ENCODE data around the gene LRRC28. TPM values are rescaled to one million over a fixed set of nuclear protein-coding genes. Genes with fewer than 3 reads are reported as not detected.

LRRC28 gene
- total and polyA plus RNA-seq, 7 experiments from 2014 or later: 15.0 to 25.9 (median 19.9) TPM

- ChIA-PET CTCF (interaction anchor here (1.0 to 1.8 kb wide), 2 partner anchors 11 to 300 kb away, joined by 3 read pairs; no protein-coding TSS in a partner anchor), POLR2A (no interaction called here)
- Histone ChIP-seq H3K4me1 (ENCODE audit: control insufficient read depth in 2 of 2, insufficient read depth in 2 of 2, low read length in 2 of 2) (peaks cover 0 to 17% of the 10 kb centered on the region in 2 donors), H3K36me3 (ENCODE audit: control insufficient read depth in 2 of 3, insufficient read depth in 3 of 3, low read length in 3 of 3) (no peaks in the 10 kb centered on the region), H3K27me3 (ENCODE audit: control insufficient read depth in 2 of 2, insufficient read depth in 2 of 2, low read length in 2 of 2) (no peaks in the 10 kb centered on the region), H3K9me3 (ENCODE audit: control insufficient read depth in 2 of 3, low read length in 3 of 3) (no peaks in the 10 kb centered on the region), H3K4me3 (ENCODE audit: low read length) (no peak overlapping the region), H3K27ac (ENCODE audit: low read depth, low read length) (no peak overlapping the region)
- DNase-seq (no peak), ATAC-seq (no peak)
- intact Hi-C loops (cut with micrococcal nuclease): no loop called here
- H3K4me3 Mint-ChIP-seq: no peak overlapping the region
- H3K9me3 Mint-ChIP-seq: no peaks in the 10 kb centered on the region
- H3K36me3 Mint-ChIP-seq: no peaks in the 10 kb centered on the region
- peaks cover 0 to 26% (median 20%) of the 10 kb centered on the region in 7 donors for H3K4me1 Mint-ChIP-seq
- H3K27me3 Mint-ChIP-seq: peaks cover 0 to 4% (median 0%) of the 10 kb centered on the region in 5 donors
- peak overlapping the region in 2 of 9 donors; percentile 37 to 69 for H3K27ac Mint-ChIP-seq
Observed at GRCh38 chr15:99404454-99404853, 153.2 kb downstream of the LRRC28 start.

- ChIA-PET CTCF (no interaction called here), POLR2A (interaction anchor here (2.3 kb wide), 1 partner anchor 15 kb away, joined by 7 read pairs; no protein-coding TSS in a partner anchor)
- Histone ChIP-seq H3K4me3 (ENCODE audit: low read length) (no peak overlapping the region), H3K4me1 (ENCODE audit: control insufficient read depth in 2 of 2, insufficient read depth in 2 of 2, low read length in 2 of 2) (peaks cover 0 to 17% of the 10 kb centered on the region in 2 donors), H3K36me3 (ENCODE audit: control insufficient read depth in 2 of 3, insufficient read depth in 3 of 3, low read length in 3 of 3) (no peaks in the 10 kb centered on the region), H3K27me3 (ENCODE audit: control insufficient read depth in 2 of 2, insufficient read depth in 2 of 2, low read length in 2 of 2) (no peaks in the 10 kb centered on the region), H3K27ac (ENCODE audit: low read depth, low read length) (no peak overlapping the region), H3K9me3 (ENCODE audit: control insufficient read depth in 2 of 3, low read length in 3 of 3) (no peaks in the 10 kb centered on the region)
- Mint-ChIP-seq H3K4me1 (peaks cover 0 to 28% (median 22%) of the 10 kb centered on the region in 7 donors), H3K9me3 (no peaks in the 10 kb centered on the region), H3K27ac (peak overlapping the region in 1 of 9 donors; percentile 77), H3K4me3 (no peak overlapping the region), H3K27me3 (peaks cover 0 to 4% (median 0%) of the 10 kb centered on the region in 5 donors), H3K36me3 (no peaks in the 10 kb centered on the region)
- no peak for DNase-seq
- ATAC-seq: no peak
- intact Hi-C loops (cut with micrococcal nuclease): loop anchor here (5.0 kb wide), 4 partner anchors 36 to 296 kb away; no protein-coding TSS in a partner anchor
Observed at GRCh38 chr15:99406120-99406519, 154.8 kb downstream of the LRRC28 start.

- ChIA-PET CTCF (interaction anchor here (0.6 to 1.2 kb wide), 3 partner anchors 297 to 1178 kb away, joined by 3 to 5 read pairs (median 3); no protein-coding TSS in a partner anchor), POLR2A (interaction anchor here (0.7 to 2.3 kb wide), 4 partner anchors 14 to 158 kb away, joined by 3 to 7 read pairs (median 4); no protein-coding TSS in a partner anchor)
- Mint-ChIP-seq H3K4me1 (peaks cover 0 to 28% (median 22%) of the 10 kb centered on the region in 7 donors), H3K9me3 (no peaks in the 10 kb centered on the region), H3K27me3 (peaks cover 0 to 4% (median 0%) of the 10 kb centered on the region in 5 donors), H3K4me3 (no peak overlapping the region), H3K36me3 (no peaks in the 10 kb centered on the region), H3K27ac (peak overlapping the region in 1 of 9 donors; percentile 63)
- H3K4me1 ChIP-seq (ENCODE audit: control insufficient read depth in 2 of 2, insufficient read depth in 2 of 2, low read length in 2 of 2): peaks cover 0 to 17% of the 10 kb centered on the region in 2 donors
- intact Hi-C loops (cut with micrococcal nuclease): loop anchor here (5.0 kb wide), 4 partner anchors 35 to 295 kb away; no protein-coding TSS in a partner anchor
- no peaks in the 10 kb centered on the region for H3K36me3 ChIP-seq (ENCODE audit: control insufficient read depth in 2 of 3, insufficient read depth in 3 of 3, low read length in 3 of 3)
- ATAC-seq (no peak), DNase-seq (no peak)
- no peak overlapping the region for H3K27ac ChIP-seq (ENCODE audit: low read depth, low read length)
- no peaks in the 10 kb centered on the region for H3K27me3 ChIP-seq (ENCODE audit: control insufficient read depth in 2 of 2, insufficient read depth in 2 of 2, low read length in 2 of 2)
- H3K9me3 ChIP-seq (ENCODE audit: control insufficient read depth in 2 of 3, low read length in 3 of 3): no peaks in the 10 kb centered on the region
- H3K4me3 ChIP-seq (ENCODE audit: low read length): no peak overlapping the region
Observed at GRCh38 chr15:99406716-99407487, 155.6 kb downstream of the LRRC28 start.

GRCh38 chr15:99407716-99408115 is 156.4 kb downstream of the LRRC28 start:
- peaks cover 0 to 17% of the 10 kb centered on the region in 2 donors for H3K4me1 ChIP-seq (ENCODE audit: control insufficient read depth in 2 of 2, insufficient read depth in 2 of 2, low read length in 2 of 2)
- ChIA-PET CTCF (interaction anchor here (0.6 to 1.2 kb wide), 3 partner anchors 297 to 1177 kb away, joined by 3 to 5 read pairs (median 3); no protein-coding TSS in a partner anchor), POLR2A (interaction anchor here (0.5 to 2.3 kb wide), 7 partner anchors 9 to 159 kb away, joined by 3 to 8 read pairs (median 3); partner anchors contain the start of gene MEF2A)
- Mint-ChIP-seq H3K4me3 (peak overlapping the region in 2 of 10 donors; percentile 0 to 23), H3K27me3 (peaks cover 0 to 3% (median 0%) of the 10 kb centered on the region in 5 donors), H3K27ac (peak overlapping the region in 3 of 9 donors; percentile 46 to 79 (median 75)), H3K4me1 (peaks cover 0 to 28% (median 22%) of the 10 kb centered on the region in 7 donors), H3K9me3 (no peaks in the 10 kb centered on the region), H3K36me3 (no peaks in the 10 kb centered on the region)
- H3K9me3 ChIP-seq (ENCODE audit: control insufficient read depth in 2 of 3, low read length in 3 of 3): no peaks in the 10 kb centered on the region
- H3K27ac ChIP-seq (ENCODE audit: low read depth, low read length): no peak overlapping the region
- no peaks in the 10 kb centered on the region for H3K36me3 ChIP-seq (ENCODE audit: control insufficient read depth in 2 of 3, insufficient read depth in 3 of 3, low read length in 3 of 3)
- no peak overlapping the region for H3K4me3 ChIP-seq (ENCODE audit: low read length)
- ATAC-seq (no peak), DNase-seq (no peak)
- intact Hi-C loops (cut with micrococcal nuclease): loop anchor here (5.0 kb wide), 4 partner anchors 35 to 295 kb away; no protein-coding TSS in a partner anchor
- no peaks in the 10 kb centered on the region for H3K27me3 ChIP-seq (ENCODE audit: control insufficient read depth in 2 of 2, insufficient read depth in 2 of 2, low read length in 2 of 2)

- ChIA-PET POLR2A (interaction anchor here (0.5 to 2.7 kb wide), 12 partner anchors 10 to 296 kb away, joined by 3 to 12 read pairs (median 4); partner anchors contain the start of gene MEF2A), CTCF (interaction anchor here (1.0 to 1.7 kb wide), 7 partner anchors 15 to 299 kb away, joined by 3 to 16 read pairs (median 4); no protein-coding TSS in a partner anchor)
- DNase-seq (no peak), ATAC-seq (no peak)
- Mint-ChIP-seq H3K4me3 (peak overlapping the region in 2 of 10 donors; percentile 27 to 66), H3K27me3 (peaks cover 0 to 3% (median 0%) of the 10 kb centered on the region in 5 donors), H3K9me3 (no peaks in the 10 kb centered on the region), H3K36me3 (no peaks in the 10 kb centered on the region), H3K27ac (peak overlapping the region in 7 of 9 donors; percentile 18 to 91 (median 46)), H3K4me1 (peaks cover 0 to 28% (median 22%) of the 10 kb centered on the region in 7 donors)
- Histone ChIP-seq H3K9me3 (ENCODE audit: control insufficient read depth in 2 of 3, low read length in 3 of 3) (no peaks in the 10 kb centered on the region), H3K4me3 (ENCODE audit: low read length) (no peak overlapping the region), H3K36me3 (ENCODE audit: control insufficient read depth in 2 of 3, insufficient read depth in 3 of 3, low read length in 3 of 3) (no peaks in the 10 kb centered on the region), H3K27ac (ENCODE audit: low read depth, low read length) (no peak overlapping the region), H3K4me1 (ENCODE audit: control insufficient read depth in 2 of 2, insufficient read depth in 2 of 2, low read length in 2 of 2) (peaks cover 0 to 17% of the 10 kb centered on the region in 2 donors), H3K27me3 (ENCODE audit: control insufficient read depth in 2 of 2, insufficient read depth in 2 of 2, low read length in 2 of 2) (no peaks in the 10 kb centered on the region)
- intact Hi-C loops (cut with micrococcal nuclease): loop anchor here (1.0 to 5.0 kb wide), 7 partner anchors 34 to 321 kb away; partner anchors contain the start of gene MEF2A (in 1 of the 2)
Observed at GRCh38 chr15:99408236-99409096, 157.2 kb downstream of the LRRC28 start.
